ENCODE results near the gene DHRS9. TPM values are rescaled to one million over a fixed set of nuclear protein-coding genes. Genes with fewer than 3 reads are reported as not detected.

Gene DHRS9
- total RNA-seq, 1 experiment from 2014 or later = 0.22 TPM

GRCh38 chr2:169091761-169092519 is 22.6 kb downstream of the DHRS9 start:
- BruUV-seq (replicated peaks) = no TSS peak

DNA sequence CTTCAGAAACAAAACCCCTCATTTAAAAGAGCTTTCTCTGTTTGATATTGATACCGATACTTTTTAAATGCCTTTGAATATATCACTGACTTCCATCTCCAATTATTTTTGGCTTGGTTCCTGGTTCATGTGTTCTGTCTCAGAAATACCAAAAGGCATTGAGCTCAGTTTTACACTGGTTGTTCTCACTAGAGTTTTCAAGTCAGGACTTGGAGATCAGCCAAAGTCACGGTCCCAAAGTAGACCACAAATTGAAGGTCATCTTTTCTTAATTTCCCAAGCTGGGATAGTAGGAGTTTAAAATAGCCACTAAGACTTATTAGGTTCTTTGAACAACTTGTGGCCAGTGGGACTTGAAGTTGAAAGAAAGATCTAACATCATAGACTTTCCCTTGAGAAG is 24.2 kb downstream of the DHRS9 start:
- ChIA-PET CTCF (no interaction called here), POLR2A (ENCODE audit: unreplicated experiment) (no interaction called here)
- Histone ChIP-seq H3F3A (ENCODE audit: low read length, unreplicated experiment) (peaks cover 4% of the 10 kb centered on the region), H3K27ac (ENCODE audit: low read length) (no peak overlapping the region), H3K36me3 (ENCODE audit: low read depth, low read length) (no peaks in the 10 kb centered on the region), H3K4me1 (ENCODE audit: insufficient read depth, low read length) (peaks cover 42% of the 10 kb centered on the region), H3K9ac (ENCODE audit: low read length) (no peak overlapping the region), H3K4me3 (ENCODE audit: low read length) (no peak overlapping the region), H2AFZ (ENCODE audit: low read length) (no peak overlapping the region), H3K27me3 (ENCODE audit: low read length) (no peaks in the 10 kb centered on the region), H3K9me3 (ENCODE audit: low read length) (no peaks in the 10 kb centered on the region), H3K79me2 (ENCODE audit: low read length) (no peaks in the 10 kb centered on the region), H4K20me1 (ENCODE audit: low read length) (no peaks in the 10 kb centered on the region), H3K9me2 (replicated peaks; ENCODE audit: low read length) (no peaks in the 10 kb centered on the region), H3K4me2 (ENCODE audit: low read length) (no peak overlapping the region)
- TF ChIP-seq, protein P1, sequence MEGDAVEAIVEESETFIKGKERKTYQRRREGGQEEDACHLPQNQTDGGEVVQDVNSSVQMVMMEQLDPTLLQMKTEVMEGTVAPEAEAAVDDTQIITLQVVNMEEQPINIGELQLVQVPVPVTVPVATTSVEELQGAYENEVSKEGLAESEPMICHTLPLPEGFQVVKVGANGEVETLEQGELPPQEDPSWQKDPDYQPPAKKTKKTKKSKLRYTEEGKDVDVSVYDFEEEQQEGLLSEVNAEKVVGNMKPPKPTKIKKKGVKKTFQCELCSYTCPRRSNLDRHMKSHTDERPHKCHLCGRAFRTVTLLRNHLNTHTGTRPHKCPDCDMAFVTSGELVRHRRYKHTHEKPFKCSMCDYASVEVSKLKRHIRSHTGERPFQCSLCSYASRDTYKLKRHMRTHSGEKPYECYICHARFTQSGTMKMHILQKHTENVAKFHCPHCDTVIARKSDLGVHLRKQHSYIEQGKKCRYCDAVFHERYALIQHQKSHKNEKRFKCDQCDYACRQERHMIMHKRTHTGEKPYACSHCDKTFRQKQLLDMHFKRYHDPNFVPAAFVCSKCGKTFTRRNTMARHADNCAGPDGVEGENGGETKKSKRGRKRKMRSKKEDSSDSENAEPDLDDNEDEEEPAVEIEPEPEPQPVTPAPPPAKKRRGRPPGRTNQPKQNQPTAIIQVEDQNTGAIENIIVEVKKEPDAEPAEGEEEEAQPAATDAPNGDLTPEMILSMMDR (conservative IDR thresholded peaks at IDR 0.05; ENCODE audit: low read depth, low read length) = no peak
- TF ChIP-seq EZH2 (IDR thresholded peaks at IDR 0.05; ENCODE audit: low read length, unreplicated experiment) (no peak), EZH2phosphoT487 (IDR thresholded peaks at IDR 0.05; ENCODE audit: borderline replicate concordance, low read length) (no peak)
- no TSS peak for BruUV-seq (replicated peaks)
- DNase-seq = no peak
- intact Hi-C loops (cut with micrococcal nuclease) = no loop called here
- ATAC-seq = no peak

More at GRCh38 chr2:169091761-169092519, 22.6 kb downstream of the DHRS9 start:
- intact Hi-C loops (cut with micrococcal nuclease) = no loop called here
- peak overlapping the region; percentile 28; the same call in 1 of the 2 replicates for H3K4me3 ChIP-seq (ENCODE audit: low read length)
- H2AFZ ChIP-seq (ENCODE audit: low read length) = no peak overlapping the region
- ATAC-seq (peak; percentile 45), DNase-seq (peak; percentile 90)
- H3K27me3 ChIP-seq (ENCODE audit: low read length) = no peaks in the 10 kb centered on the region
- peaks cover 49% of the 10 kb centered on the region for H3K4me1 ChIP-seq (ENCODE audit: insufficient read depth, low read length)
- ChIA-PET POLR2A (ENCODE audit: unreplicated experiment) (no interaction called here), CTCF (no interaction called here)
- no peaks in the 10 kb centered on the region for H3K36me3 ChIP-seq (ENCODE audit: low read depth, low read length)
- H3K9me2 ChIP-seq (replicated peaks; ENCODE audit: low read length) = no peaks in the 10 kb centered on the region
- H3K79me2 ChIP-seq (ENCODE audit: low read length) = no peaks in the 10 kb centered on the region
- peak overlapping the region; percentile 56 for H3K4me2 ChIP-seq (ENCODE audit: low read length)
- no peak overlapping the region for H3K9ac ChIP-seq (ENCODE audit: low read length)
- no peaks in the 10 kb centered on the region for H3K9me3 ChIP-seq (ENCODE audit: low read length)
- TF ChIP-seq, protein P1 (conservative IDR thresholded peaks at IDR 0.05; ENCODE audit: low read depth, low read length) = no peak
- TF ChIP-seq EZH2phosphoT487 (IDR thresholded peaks at IDR 0.05; ENCODE audit: borderline replicate concordance, low read length) = no peak
- no peak for TF ChIP-seq EZH2 (IDR thresholded peaks at IDR 0.05; ENCODE audit: low read length, unreplicated experiment)
- H3F3A ChIP-seq (ENCODE audit: low read length, unreplicated experiment) = peaks cover 4% of the 10 kb centered on the region
- no peaks in the 10 kb centered on the region for H4K20me1 ChIP-seq (ENCODE audit: low read length)
- peak overlapping the region; percentile 79 for H3K27ac ChIP-seq (ENCODE audit: low read length)

DNA sequence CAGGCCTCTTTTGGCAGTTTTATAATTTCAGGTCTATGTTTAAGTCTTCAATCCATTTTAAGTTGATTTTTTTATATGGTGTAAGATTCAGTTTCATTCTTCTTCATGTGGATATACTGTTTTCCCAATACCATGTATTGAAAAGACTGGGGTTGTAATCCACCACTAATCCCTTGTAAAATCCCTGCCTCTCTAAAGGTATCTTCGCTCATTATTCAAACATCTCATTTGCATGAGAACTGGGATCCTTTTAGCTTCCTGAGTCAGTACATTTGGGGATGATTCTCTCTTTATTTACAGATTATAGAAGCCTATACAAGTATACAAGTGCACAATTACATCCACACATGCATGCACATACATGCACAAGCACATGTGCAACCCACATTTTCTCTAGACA is 25.3 kb downstream of the DHRS9 start:
- ATAC-seq (no peak), DNase-seq (no peak)
- no peak overlapping the region for H3K4me3 ChIP-seq (ENCODE audit: low read length)
- H3K9me2 ChIP-seq (replicated peaks; ENCODE audit: low read length) = no peaks in the 10 kb centered on the region
- H3F3A ChIP-seq (ENCODE audit: low read length, unreplicated experiment) = peaks cover 4% of the 10 kb centered on the region
- H2AFZ ChIP-seq (ENCODE audit: low read length) = no peak overlapping the region
- no TSS peak for BruUV-seq (replicated peaks)
- H3K4me2 ChIP-seq (ENCODE audit: low read length) = no peak overlapping the region
- intact Hi-C loops (cut with micrococcal nuclease) = loop anchor here (2.0 kb wide), 3 partner anchors 60 to 126 kb away; no protein-coding TSS in a partner anchor
- peaks cover 42% of the 10 kb centered on the region for H3K4me1 ChIP-seq (ENCODE audit: insufficient read depth, low read length)
- no peaks in the 10 kb centered on the region for H3K27me3 ChIP-seq (ENCODE audit: low read length)
- ChIA-PET CTCF (no interaction called here), POLR2A (ENCODE audit: unreplicated experiment) (no interaction called here)
- TF ChIP-seq EZH2 (IDR thresholded peaks at IDR 0.05; ENCODE audit: low read length, unreplicated experiment) (no peak), EZH2phosphoT487 (IDR thresholded peaks at IDR 0.05; ENCODE audit: borderline replicate concordance, low read length) (no peak)
- TF ChIP-seq, protein P1 (conservative IDR thresholded peaks at IDR 0.05; ENCODE audit: low read depth, low read length) = no peak
- no peaks in the 10 kb centered on the region for H4K20me1 ChIP-seq (ENCODE audit: low read length)
- H3K27ac ChIP-seq (ENCODE audit: low read length) = no peak overlapping the region
- H3K79me2 ChIP-seq (ENCODE audit: low read length) = no peaks in the 10 kb centered on the region
- H3K36me3 ChIP-seq (ENCODE audit: low read depth, low read length) = no peaks in the 10 kb centered on the region
- no peak overlapping the region for H3K9ac ChIP-seq (ENCODE audit: low read length)
- H3K9me3 ChIP-seq (ENCODE audit: low read length) = no peaks in the 10 kb centered on the region
